ENCODE results near the gene TOB2.

Gene TOB2

GRCh38 chr22:41458161-41458728, 11.6 kb upstream of the TOB2 start:
- peak; percentile 31 for DNase-seq (ENCODE audit: low read depth)
- TF ChIP-seq POLR2A (IDR thresholded peaks at IDR 0.05; ENCODE audit: extremely low read depth, insufficient read length): no peak
- no peak for TF ChIP-seq CTCF (IDR thresholded peaks at IDR 0.05; ENCODE audit: low read depth, low read length)
- no peak for TF ChIP-seq MYC (IDR thresholded peaks at IDR 0.05; ENCODE audit: low read depth, low read length)
- no peak for TF ChIP-seq MAX (IDR thresholded peaks at IDR 0.05; ENCODE audit: low read depth, low read length)
- H3K4me3 ChIP-seq (ENCODE audit: low read depth, low read length): no peak overlapping the region

GRCh38 chr22:41448189-41448808, 1.7 kb upstream of the TOB2 start:
- DNase-seq (ENCODE audit: low read depth): peak; percentile 99
- peak; percentile 84 for TF ChIP-seq MYC (IDR thresholded peaks at IDR 0.05; ENCODE audit: low read depth, low read length)
- peak; percentile 49 for TF ChIP-seq MAX (IDR thresholded peaks at IDR 0.05; ENCODE audit: low read depth, low read length)
- no peak for TF ChIP-seq CTCF (IDR thresholded peaks at IDR 0.05; ENCODE audit: low read depth, low read length)
- TF ChIP-seq POLR2A (IDR thresholded peaks at IDR 0.05; ENCODE audit: extremely low read depth, insufficient read length): peak; percentile 49
- H3K4me3 ChIP-seq (ENCODE audit: low read depth, low read length): peak overlapping the region; percentile 86

- peak; percentile 84 for DNase-seq (ENCODE audit: low read depth)
- peak; percentile 1; the same call in 1 of the 2 replicates for TF ChIP-seq MAX (IDR thresholded peaks at IDR 0.05; ENCODE audit: low read depth, low read length)
- TF ChIP-seq POLR2A (IDR thresholded peaks at IDR 0.05; ENCODE audit: extremely low read depth, insufficient read length): peak; percentile 57
- TF ChIP-seq MYC (IDR thresholded peaks at IDR 0.05; ENCODE audit: low read depth, low read length): no peak; the same call in 1 of the 2 replicates
- TF ChIP-seq CTCF (IDR thresholded peaks at IDR 0.05; ENCODE audit: low read depth, low read length): no peak
- H3K4me3 ChIP-seq (ENCODE audit: low read depth, low read length): peak overlapping the region; percentile 86
These were observed 1.0 kb upstream of the TOB2 start for GRCh38 chr22:41447435-41448188.

GRCh38 chr22:41446057-41446501, 522 bp downstream of the TOB2 start:
- TF ChIP-seq MYC (IDR thresholded peaks at IDR 0.05; ENCODE audit: low read depth, low read length) (no peak), CTCF (IDR thresholded peaks at IDR 0.05; ENCODE audit: low read depth, low read length) (no peak), MAX (IDR thresholded peaks at IDR 0.05; ENCODE audit: low read depth, low read length) (no peak), POLR2A (IDR thresholded peaks at IDR 0.05; ENCODE audit: extremely low read depth, insufficient read length) (no peak)
- peak overlapping the region; percentile 86 for H3K4me3 ChIP-seq (ENCODE audit: low read depth, low read length)
- DNase-seq (ENCODE audit: low read depth): peak; percentile 45

- peak overlapping the region; percentile 86 for H3K4me3 ChIP-seq (ENCODE audit: low read depth, low read length)
- peak; percentile 69 for DNase-seq (ENCODE audit: low read depth)
- TF ChIP-seq MAX (IDR thresholded peaks at IDR 0.05; ENCODE audit: low read depth, low read length) (no peak), POLR2A (IDR thresholded peaks at IDR 0.05; ENCODE audit: extremely low read depth, insufficient read length) (no peak), MYC (IDR thresholded peaks at IDR 0.05; ENCODE audit: low read depth, low read length) (no peak), CTCF (IDR thresholded peaks at IDR 0.05; ENCODE audit: low read depth, low read length) (no peak)
These were observed 1.2 kb downstream of the TOB2 start for GRCh38 chr22:41445129-41446056.

Measured in NB4 (cell line).